Stimulated activated CD8-positive, alpha-beta memory T cell treated with anti-CD3 and anti-CD28 coated beads, Interleukin-7, amount 100 ng/mL, for 48 hours (primary cell): ENCODE measurements around the gene MCMBP.
"Not testable (repeated sequence)": the region's sequence is repeated elsewhere in the genome, so short reads cannot be mapped to it uniquely, and the experiment has no call there.

Source experiments
- DNase-seq, 2 donors: peaks; one replicate each; pipeline ENCODE4 v3.0.0-alpha.2; 2020; ENCODE audit warnings: low read depth in 1 of 2; ENCODE audit errors: extremely low read depth in 1 of 2

The MCMBP gene

GRCh38 chr10:119872610-119872859 lies at the start of gene MCMBP:
MCMBP (minus strand) TSS chr10:119872843; CDS start chr10:119872584, 259 bp downstream.
- DNase-seq, result no peak

GRCh38 chr10:119919826-119920225 lies 47.2 kb upstream of the MCMBP start:
- no peak for DNase-seq

- DNase-seq, result no peak
Observed at GRCh38 chr10:119919271-119919670, 46.6 kb upstream of the MCMBP start.

- no peak for DNase-seq
Observed at GRCh38 chr10:119917777-119918176, 45.1 kb upstream of the MCMBP start.

- no peak for DNase-seq
Observed at GRCh38 chr10:119910689-119911088, 38.0 kb upstream of the MCMBP start.

- no peak for DNase-seq
Observed at GRCh38 chr10:119908166-119908565, 35.5 kb upstream of the MCMBP start.

GRCh38 chr10:119907695-119908094 lies 35.1 kb upstream of the MCMBP start:
- DNase-seq, result not testable (repeated sequence)

- no peak for DNase-seq
Observed at GRCh38 chr10:119903946-119904666, 31.5 kb upstream of the MCMBP start.

GRCh38 chr10:119898577-119898976 lies 25.9 kb upstream of the MCMBP start:
- DNase-seq, result no peak

- no peak for DNase-seq
Observed at GRCh38 chr10:119896937-119897770, 24.5 kb upstream of the MCMBP start.

GRCh38 chr10:119896061-119896655 lies 23.5 kb upstream of the MCMBP start:
- DNase-seq, result no peak

- DNase-seq, result no peak
Observed at GRCh38 chr10:119893845-119894427, 21.3 kb upstream of the MCMBP start.

GRCh38 chr10:119893074-119893473 lies 20.4 kb upstream of the MCMBP start:
- no peak for DNase-seq

- DNase-seq, result peak; percentile 87 to 94
Observed at GRCh38 chr10:119892188-119893065, 19.8 kb upstream of the MCMBP start, which contains the start of gene SEC23IP. SEC23IP (plus strand) TSS chr10:119892730; CDS start chr10:119892783, 53 bp downstream.

- not testable (repeated sequence) for DNase-seq
Observed at GRCh38 chr10:119891849-119892187, 19.2 kb upstream of the MCMBP start.

GRCh38 chr10:119890307-119890706 lies 17.7 kb upstream of the MCMBP start:
- DNase-seq, result not testable (repeated sequence)

GRCh38 chr10:119889201-119889600 lies 16.6 kb upstream of the MCMBP start:
- not testable (repeated sequence) for DNase-seq

- DNase-seq, result not testable (repeated sequence)
Observed at GRCh38 chr10:119888715-119889114, 16.1 kb upstream of the MCMBP start.

- not testable (repeated sequence) for DNase-seq
Observed at GRCh38 chr10:119886070-119886469, 13.4 kb upstream of the MCMBP start.

- DNase-seq, result not testable (repeated sequence)
Observed at GRCh38 chr10:119883901-119884611, 11.4 kb upstream of the MCMBP start.
